T47D (cell line): ENCODE results near the gene TFIP11.

Experiments
- DNase-seq, 2 experiments: peaks; one replicate each; pipeline versions ENCODE4 v3.0.0 to v3.0.0-alpha.2; 2011 to 2012; ENCODE audit warnings: low read depth in 1 of 2, low spot score in 1 of 2
- JUND ChIP-seq: IDR thresholded peaks from 2 replicates; pipeline ENCODE4 v1.6.1; 2012; ENCODE audit warnings: low read depth
- in situ Hi-C: cut with HindIII; loops from 2 replicates; pipeline ENCODE4 v1.10.0; 2016; ENCODE audit warnings: low sequenced_read_pairs, low pct_unique_long_range_greater_than_20kb

Gene TFIP11

GRCh38 chr22:26444777-26445176 lies 67.5 kb downstream of the TFIP11 start:
- TF ChIP-seq JUND, result no peak
- in situ Hi-C loops, result no loop called here
- peak in 1 of 2 experiments; percentile 2 for DNase-seq

GRCh38 chr22:26443901-26444690 lies 68.2 kb downstream of the TFIP11 start:
- in situ Hi-C loops, result no loop called here
- no peak for TF ChIP-seq JUND
- no peak for DNase-seq

GRCh38 chr22:26442086-26442756 lies 70.1 kb downstream of the TFIP11 start:
- no peak for DNase-seq
- in situ Hi-C loops, result no loop called here

More at GRCh38 chr22:26442086-26442756, 70.1 kb downstream of the TFIP11 start:
- no peak for TF ChIP-seq JUND
